ENCODE measurements around the gene ZNF354B.
A peak's percentile ranks its signal among the peaks of the same experiment; 100 is the strongest.
"Not testable (repeated sequence)": the region's sequence is repeated elsewhere in the genome, so short reads cannot be mapped to it uniquely, and the experiment has no call there.

The ZNF354B gene

DNA sequence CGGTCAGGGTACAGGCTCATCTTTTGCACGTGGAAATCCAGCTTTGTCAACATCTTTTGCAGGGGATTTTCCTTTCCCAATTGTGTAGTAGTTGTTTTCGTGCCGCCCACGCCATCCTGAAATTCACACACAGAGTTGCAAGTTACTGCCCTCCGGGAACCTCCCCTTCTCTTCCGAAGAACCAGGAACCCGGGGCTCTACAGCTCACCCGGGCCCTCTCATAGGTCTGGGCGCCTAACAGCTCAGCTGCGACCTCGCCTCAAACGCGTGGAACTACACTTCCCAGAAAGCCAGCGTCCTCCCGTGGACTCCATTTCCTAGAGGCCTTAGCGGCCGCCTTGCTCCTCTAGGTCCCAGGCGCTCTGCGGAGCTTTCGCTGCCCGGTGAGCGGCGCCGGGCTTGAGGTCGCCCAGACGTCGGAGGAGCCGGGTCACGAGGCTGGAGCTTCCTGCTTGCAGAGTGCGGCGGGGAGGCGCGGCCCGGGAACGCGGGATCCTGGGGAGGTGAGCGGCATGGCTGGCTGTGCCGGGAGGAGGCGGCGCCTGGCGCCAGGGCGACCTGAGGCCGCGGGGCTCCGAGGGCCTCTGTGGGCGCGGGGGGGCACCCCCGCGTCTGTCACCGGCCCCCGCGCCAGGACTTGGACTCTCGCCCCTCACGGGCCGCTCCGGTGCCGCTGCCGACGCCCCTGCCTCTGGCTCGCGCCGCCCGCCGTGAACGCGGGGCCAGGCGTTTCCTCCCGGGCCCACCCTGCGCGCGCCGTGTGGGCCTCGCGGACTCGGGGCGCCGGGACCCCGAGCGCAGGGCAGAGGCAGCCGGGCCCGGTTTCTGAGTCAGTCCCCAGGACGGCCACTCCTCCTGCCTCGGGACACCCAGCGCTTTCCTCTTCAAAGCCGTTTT is at the start of gene ZNF354B:
TSS of gene ZNF354B (plus strand) at position 329 of the 897 bp plus-strand sequence. CDS start 1,095 bp downstream, outside the sequence.
- peak; percentile 82 for TF ChIP-seq POLR2A (IDR thresholded peaks at IDR 0.05; ENCODE audit: low read depth, low read length)
- peak; percentile 89 for DNase-seq (ENCODE audit: insufficient read length, low spot score)
- FAIRE-seq, result no peak

DNA sequence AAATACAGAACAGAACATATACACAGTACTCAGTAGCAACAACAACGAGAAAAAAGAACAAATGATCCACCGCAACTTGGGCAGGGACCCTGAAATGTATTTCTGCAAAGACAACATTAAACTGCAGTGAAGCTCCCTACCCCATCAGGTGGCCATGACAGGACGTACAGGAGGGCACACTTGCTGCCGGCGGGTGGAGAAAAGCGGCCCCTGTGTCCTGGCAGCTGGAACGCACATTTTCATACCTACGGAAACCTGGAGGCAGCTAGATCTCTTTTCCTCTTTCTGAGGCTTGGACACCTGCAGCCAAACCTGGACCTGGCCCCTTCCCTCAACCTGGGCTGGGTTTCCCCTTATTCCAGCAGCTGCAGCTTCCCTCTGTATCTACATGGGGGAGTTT is 42.2 kb upstream of the ZNF354B start:
- FAIRE-seq (no peak), DNase-seq (ENCODE audit: insufficient read length, low spot score) (no peak)
- TF ChIP-seq POLR2A (IDR thresholded peaks at IDR 0.05; ENCODE audit: low read depth, low read length), result no peak

DNA sequence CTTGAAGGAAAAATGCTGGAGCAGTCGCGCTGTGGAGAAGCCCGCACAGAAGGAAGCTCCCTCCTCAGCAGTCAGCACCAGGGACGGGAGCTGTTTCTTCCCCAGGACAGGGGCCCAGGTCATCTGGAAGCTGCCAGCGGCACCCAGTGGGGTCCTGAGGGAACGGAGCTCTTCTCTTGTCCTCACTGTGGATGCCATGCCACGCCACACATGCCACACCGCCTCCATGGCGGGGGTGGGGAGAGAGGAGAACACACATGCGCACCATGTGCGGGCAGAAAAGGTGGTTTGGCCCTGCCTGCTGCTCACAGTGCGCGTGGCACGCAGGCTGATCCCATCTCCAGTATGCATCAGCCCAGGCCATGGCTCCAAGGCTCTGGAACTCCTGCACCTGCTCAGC is 41.7 kb upstream of the ZNF354B start:
- FAIRE-seq, result no peak
- DNase-seq (ENCODE audit: insufficient read length, low spot score), result no peak
- TF ChIP-seq POLR2A (IDR thresholded peaks at IDR 0.05; ENCODE audit: low read depth, low read length), result no peak

DNA sequence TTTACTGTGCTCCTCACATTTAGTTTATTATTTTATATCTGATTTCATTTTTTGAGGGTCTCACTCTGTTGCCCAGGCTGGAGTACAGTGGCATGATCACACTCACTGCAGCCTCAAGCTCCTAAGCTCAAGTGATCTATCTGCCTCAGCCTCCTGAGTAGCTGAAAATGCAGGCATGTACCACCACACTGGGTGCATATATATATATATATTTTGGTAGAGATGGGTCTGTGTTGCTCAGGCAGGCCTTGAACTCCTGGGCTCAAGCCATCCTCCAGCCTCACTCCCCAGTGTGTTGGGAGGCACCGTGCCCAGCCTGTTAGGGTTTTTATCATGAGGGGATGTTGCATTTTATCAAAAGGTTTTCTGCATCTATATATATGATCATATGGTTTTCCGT is 39.8 kb upstream of the ZNF354B start:
- FAIRE-seq, result no peak
- DNase-seq (ENCODE audit: insufficient read length, low spot score), result no peak
- TF ChIP-seq POLR2A (IDR thresholded peaks at IDR 0.05; ENCODE audit: low read depth, low read length), result no peak

DNA sequence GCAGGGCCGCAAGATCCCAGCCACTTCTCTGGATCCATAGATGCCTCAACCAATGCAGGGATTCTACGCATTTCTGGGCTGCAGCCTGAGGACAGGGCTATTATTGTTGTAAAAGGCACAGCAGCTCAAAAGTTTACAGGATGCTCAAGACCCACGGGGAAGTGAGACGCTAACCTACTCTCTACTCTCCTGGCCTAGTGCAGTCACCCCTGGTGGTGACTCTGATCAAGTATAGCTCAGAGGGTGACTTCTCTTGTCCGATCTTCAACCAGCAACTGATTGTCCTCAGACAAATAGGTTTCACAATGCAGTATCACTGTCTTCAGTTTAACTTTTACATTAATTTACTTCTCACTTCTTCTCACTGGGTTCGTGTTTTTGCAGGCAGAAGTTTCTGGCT is 34.3 kb upstream of the ZNF354B start:
- FAIRE-seq (no peak), DNase-seq (ENCODE audit: insufficient read length, low spot score) (no peak)
- no peak for TF ChIP-seq POLR2A (IDR thresholded peaks at IDR 0.05; ENCODE audit: low read depth, low read length)

DNA sequence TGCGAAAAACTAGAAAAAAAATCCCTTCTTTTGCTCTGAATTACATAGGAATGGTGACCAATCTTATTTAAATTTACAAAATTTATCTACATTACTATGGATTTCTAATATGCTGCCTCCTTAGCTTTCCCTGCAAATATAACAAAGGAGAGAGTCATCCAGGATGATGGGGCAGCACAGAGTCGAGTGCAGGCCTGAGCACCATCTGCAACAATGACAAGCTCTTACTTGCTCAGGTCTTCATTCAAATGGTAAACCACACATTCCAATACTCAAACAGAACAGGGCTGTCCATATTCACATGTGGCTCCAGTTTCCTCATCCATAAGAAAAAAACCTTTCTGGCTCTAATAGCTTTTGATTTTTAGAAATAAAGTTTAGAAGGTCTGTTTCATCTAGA is 33.5 kb upstream of the ZNF354B start:
- DNase-seq (ENCODE audit: insufficient read length, low spot score) (no peak), FAIRE-seq (no peak)
- no peak for TF ChIP-seq POLR2A (IDR thresholded peaks at IDR 0.05; ENCODE audit: low read depth, low read length)

DNA sequence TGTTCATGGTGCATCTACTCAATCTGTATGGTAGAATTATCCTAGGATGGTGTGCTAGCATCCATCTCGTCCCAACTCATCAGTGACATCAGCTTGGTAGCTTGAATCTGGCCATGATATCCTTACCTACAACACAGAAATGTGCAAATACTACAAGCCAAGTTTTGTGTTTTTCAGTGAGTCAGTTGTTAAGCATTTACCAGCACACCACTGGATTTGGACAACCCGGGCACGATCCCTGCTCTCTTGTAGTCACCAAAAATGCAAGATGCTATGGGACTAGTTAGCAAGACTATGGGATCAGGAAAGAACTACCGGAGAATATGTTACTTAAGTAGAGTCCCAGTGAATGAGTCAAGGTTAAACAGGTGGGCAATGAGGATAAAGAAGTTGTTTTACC is 32.1 kb upstream of the ZNF354B start:
- DNase-seq (ENCODE audit: insufficient read length, low spot score) (no peak), FAIRE-seq (no peak)
- no peak for TF ChIP-seq POLR2A (IDR thresholded peaks at IDR 0.05; ENCODE audit: low read depth, low read length)

DNA sequence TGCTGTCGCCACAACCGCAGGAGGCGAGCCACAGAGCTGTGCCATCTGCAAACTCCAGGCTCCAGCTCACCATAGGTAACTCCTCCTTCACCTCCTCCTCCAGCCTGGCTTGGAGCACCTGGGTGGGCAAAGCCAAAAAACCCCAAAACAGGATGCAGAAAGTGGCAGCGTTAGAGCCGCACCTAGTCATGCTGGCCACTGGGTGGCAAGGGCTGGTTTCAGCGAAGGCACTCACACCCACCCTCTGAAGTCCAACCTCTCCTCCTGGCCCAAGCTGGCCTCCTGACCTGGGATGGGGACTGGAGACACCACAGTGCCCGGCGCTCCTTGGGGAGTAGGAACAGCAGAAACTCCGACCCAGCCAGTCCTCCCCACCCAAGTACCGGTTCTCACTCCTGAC is 28.7 kb upstream of the ZNF354B start:
- FAIRE-seq (no peak), DNase-seq (ENCODE audit: insufficient read length, low spot score) (no peak)
- no peak for TF ChIP-seq POLR2A (IDR thresholded peaks at IDR 0.05; ENCODE audit: low read depth, low read length)

DNA sequence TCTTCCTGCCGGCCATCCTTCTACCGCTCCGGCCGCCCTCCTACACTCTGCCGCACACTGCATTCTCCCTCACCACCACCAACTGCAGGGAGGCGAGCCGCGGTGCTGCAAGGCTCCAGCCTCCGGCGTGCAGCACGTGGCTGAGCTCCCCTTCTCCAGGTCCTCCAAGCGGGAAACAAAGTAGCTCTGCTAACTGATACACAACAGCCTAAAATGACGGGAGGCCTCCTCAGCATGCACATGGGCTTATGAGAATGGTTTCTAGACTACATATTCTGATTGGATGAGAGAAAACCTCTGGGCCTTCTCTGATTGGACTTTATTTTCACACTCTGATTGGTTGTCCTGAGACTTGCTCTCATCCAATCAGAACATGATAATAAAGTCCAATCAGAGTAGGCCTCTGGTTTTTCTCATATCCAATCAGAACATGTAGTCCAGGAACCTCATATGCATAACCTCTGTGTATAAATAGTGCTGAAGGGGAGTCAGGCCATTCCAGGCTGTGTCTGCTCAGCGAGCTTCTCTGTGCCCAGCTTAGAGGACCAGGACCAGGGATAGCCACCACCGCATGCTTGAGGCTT is 27.0 kb upstream of the ZNF354B start:
- no peak for TF ChIP-seq POLR2A (IDR thresholded peaks at IDR 0.05; ENCODE audit: low read depth, low read length)
- DNase-seq (ENCODE audit: insufficient read length, low spot score) (no peak), FAIRE-seq (no peak)

DNA sequence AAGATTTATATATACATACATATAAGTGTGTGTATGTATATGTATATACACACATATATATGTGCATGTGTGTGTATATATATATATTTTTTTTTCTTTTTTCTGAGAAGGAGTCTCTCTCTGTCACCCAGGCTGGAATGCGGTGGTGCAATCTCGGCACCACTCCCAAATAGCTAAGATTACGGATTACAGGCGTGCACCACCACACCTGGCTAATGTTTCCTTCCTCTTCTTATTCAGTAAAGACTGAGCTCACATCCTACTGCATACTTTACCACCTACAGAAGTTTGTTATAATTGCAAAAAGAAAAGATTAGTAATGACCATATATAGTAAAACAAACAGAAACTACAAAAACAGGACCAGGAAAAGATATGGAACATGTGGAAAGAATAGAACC is 23.1 kb upstream of the ZNF354B start:
- DNase-seq (ENCODE audit: insufficient read length, low spot score) (no peak), FAIRE-seq (no peak)
- no peak for TF ChIP-seq POLR2A (IDR thresholded peaks at IDR 0.05; ENCODE audit: low read depth, low read length)

DNA sequence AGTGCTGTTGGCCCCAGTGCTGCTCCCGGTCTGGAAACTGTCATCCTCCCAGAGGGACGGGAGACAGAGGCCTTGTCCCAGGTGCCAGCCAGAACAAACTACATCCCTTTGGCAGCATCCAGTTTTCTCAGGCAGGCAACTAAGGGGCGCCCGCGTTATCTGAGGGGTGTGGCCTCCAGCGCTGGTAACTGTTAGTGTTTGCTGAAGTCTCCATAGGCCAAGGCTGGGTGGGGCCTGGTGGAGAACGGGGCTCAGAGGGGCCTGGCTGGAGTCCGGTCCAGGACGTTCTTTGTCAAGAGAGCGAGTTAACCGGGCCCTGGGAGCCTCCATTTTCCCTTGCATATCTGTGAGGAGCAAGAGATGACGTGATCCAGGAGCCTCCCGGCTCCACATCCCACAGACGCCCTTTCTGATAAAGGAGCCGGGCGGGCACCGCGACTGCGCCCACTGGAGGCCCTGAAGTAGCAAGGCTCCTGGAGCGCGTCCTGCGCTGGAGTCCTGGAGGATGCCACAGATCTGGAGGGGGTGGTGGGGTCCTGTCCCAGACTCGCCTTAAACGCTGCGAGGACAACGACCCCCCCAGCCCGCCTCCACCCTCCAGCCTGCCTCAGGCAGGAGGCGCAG is 20.9 kb upstream of the ZNF354B start:
- not testable (repeated sequence) for FAIRE-seq; DNase-seq (ENCODE audit: insufficient read length, low spot score)

DNA sequence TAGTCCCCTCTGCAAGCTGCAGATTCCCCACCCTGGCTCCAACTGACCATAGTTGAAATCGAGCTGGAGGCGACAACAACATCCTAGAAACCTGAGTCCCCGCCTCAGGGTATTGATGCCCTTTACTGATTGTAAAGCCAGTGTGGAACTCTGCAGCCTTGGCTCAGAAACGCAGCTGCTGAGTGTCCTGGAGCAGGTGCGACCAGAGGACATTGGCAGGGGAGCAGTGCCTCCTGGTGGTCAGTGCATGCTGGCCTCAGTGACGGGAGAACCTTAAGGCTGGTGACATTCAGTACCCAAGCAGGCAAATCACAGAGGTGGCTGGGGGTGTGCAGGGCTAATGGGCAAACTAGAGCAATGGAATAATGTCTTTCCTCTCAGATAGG is 20.4 kb upstream of the ZNF354B start:
- DNase-seq (ENCODE audit: insufficient read length, low spot score) (no peak), FAIRE-seq (no peak)
- TF ChIP-seq POLR2A (IDR thresholded peaks at IDR 0.05; ENCODE audit: low read depth, low read length), result no peak

DNA sequence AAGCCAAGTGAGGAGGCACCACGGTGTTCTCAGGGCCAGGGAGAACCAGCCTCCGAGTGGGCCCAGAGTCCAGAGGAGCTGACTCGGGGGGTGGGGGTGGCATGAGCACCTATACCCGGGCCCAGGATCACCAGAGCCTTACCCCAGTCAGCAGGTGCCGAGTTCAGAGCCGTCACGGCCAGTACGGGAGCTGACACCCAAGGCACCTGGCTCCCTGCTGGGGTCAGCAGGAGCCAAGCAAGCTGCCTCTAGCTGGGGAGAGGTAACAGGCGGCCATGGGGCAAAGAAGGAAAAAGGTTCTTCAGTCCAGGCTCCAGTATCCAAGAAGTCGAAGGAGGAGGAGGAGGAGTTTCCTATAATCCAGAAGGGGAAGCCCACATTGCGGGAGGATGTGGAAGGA is 19.4 kb upstream of the ZNF354B start:
- not testable (repeated sequence) for FAIRE-seq; DNase-seq (ENCODE audit: insufficient read length, low spot score)

DNA sequence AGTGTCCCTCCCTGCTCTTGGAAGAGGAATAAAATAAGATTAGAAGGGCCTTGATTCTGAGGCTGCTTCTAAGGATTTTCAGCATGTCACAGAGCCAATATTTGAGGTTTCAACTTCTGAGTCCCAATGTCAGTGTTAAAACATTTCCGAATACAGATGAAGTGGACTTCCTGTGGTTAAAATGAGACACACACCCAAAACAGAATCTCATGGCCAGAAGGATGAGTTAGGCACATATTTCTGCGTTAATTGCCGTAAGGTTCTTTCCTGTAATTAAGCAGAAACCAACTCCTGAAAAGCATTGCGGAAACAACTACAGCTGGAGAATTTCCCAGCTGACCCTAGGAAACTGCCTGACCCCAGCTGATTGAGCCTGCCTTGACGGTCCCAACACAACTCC is 10.4 kb upstream of the ZNF354B start:
- TF ChIP-seq POLR2A (IDR thresholded peaks at IDR 0.05; ENCODE audit: low read depth, low read length), result no peak
- no peak for DNase-seq (ENCODE audit: insufficient read length, low spot score)
- no peak for FAIRE-seq

DNA sequence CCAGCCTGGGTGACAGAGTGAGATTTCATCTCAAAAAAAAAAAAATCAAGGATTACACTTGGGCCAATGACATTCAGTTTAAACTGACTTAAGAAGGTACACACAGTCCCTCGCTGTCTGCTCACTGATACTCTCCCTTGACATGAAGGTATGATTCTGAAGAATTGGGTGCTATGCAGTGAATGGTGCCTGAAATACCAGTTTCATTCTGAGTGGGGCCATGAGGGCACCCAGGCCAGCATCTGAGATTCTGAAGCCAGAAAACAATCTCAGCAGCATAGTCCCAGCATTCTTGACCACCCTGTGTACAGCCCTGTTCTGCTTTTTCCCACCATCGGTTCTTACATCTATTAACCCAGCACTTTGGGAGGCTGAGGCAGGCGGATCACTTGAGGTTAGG is 7.8 kb upstream of the ZNF354B start:
- TF ChIP-seq POLR2A (IDR thresholded peaks at IDR 0.05; ENCODE audit: low read depth, low read length), result no peak
- no peak for DNase-seq (ENCODE audit: insufficient read length, low spot score)

More for the DNA sequence above, 7.8 kb upstream of the ZNF354B start:
- FAIRE-seq, result no peak
